Vagina (tissue), 2 donors: Measurements from ENCODE around the gene SYTL5.

Experiments
- CTCF ChIP-seq, 3 experiments: fragments of 450-650 bp in 2 of 3; fragments of 200-600 bp in 1 of 3; sonication (generic) in 1 of 3; IDR thresholded peaks; one replicate each; pipeline ENCODE4 v1.5.1; 2017 to 2019; ENCODE audit warnings: antibody characterized with exemption in 3 of 3, mild to moderate bottlenecking in 2 of 3, moderate library complexity in 2 of 3
- POLR2A ChIP-seq, 2 donors: fragments of 450-650 bp; IDR thresholded peaks; one replicate each; pipeline ENCODE4 v1.6.1; 2017; ENCODE audit warnings: antibody characterized with exemption in 2 of 2, mild to moderate bottlenecking in 2 of 2, moderate library complexity in 2 of 2

GRCh38 chrX:37967714-37968113 lies 38.6 kb upstream of the SYTL5 start:
- TF ChIP-seq CTCF (IDR thresholded peaks at IDR 0.05) = no peak
- no peak for TF ChIP-seq POLR2A (IDR thresholded peaks at IDR 0.05)
